MM.1S (cell line): ENCODE results near the gene SCMH1.

ENCODE experiments used
- DNase-seq: peaks from one replicate; pipeline ENCODE4 v3.0.0-alpha.2; 2015
- H2AFZ ChIP-seq: fragments of 300-600 bp; sonication (generic); 2 replicates; pipeline ENCODE4 v1.6.0; 2016; ENCODE audit warnings: antibody characterized with exemption, low read length
- H3F3A ChIP-seq: fragments of 300-600 bp; sonication (generic); 2 replicates; pipeline ENCODE4 v1.6.1; 2016; ENCODE audit warnings: mild to moderate bottlenecking, antibody characterized with exemption, low read length, moderate library complexity, mixed read lengths; ENCODE audit not compliant: insufficient read depth
- H3K27ac ChIP-seq: fragments of 300-600 bp; sonication (generic); 2 replicates; pipeline ENCODE4 v1.5.1; 2016; ENCODE audit warnings: mild to moderate bottlenecking, low read length
- H3K27me3 ChIP-seq: fragments of 300-600 bp; sonication (generic); replicated peaks from 2 replicates; pipeline ENCODE4 v1.6.0; 2016; ENCODE audit warnings: low read length; ENCODE audit not compliant: insufficient read depth
- H3K36me3 ChIP-seq: fragments of 300-600 bp; sonication (generic); replicated peaks from 2 replicates; pipeline ENCODE4 v1.6.1; 2016; ENCODE audit warnings: mild to moderate bottlenecking, low read length, mixed read lengths; ENCODE audit not compliant: insufficient read depth
- H3K4me1 ChIP-seq: fragments of 300-600 bp; sonication (generic); 2 replicates; pipeline ENCODE4 v1.6.1; 2016; ENCODE audit warnings: low read length, mixed read lengths
- H3K4me2 ChIP-seq: fragments of 300-600 bp; sonication (generic); 2 replicates; pipeline ENCODE4 v1.6.0; 2016; ENCODE audit warnings: low read depth, low read length
- H3K4me3 ChIP-seq: fragments of 300-600 bp; sonication (generic); 2 replicates; pipeline ENCODE4 v1.5.1; 2016; ENCODE audit warnings: low read length, mixed read lengths
- H3K79me2 ChIP-seq: fragments of 300-600 bp; sonication (generic); 2 replicates; pipeline ENCODE4 v1.6.1; 2016; ENCODE audit warnings: mixed run types, low read length, mixed read lengths
- H3K9ac ChIP-seq: fragments of 300-600 bp; sonication (generic); 2 replicates; pipeline ENCODE4 v1.6.1; 2016; ENCODE audit warnings: low read length, mixed read lengths
- H3K9me2 ChIP-seq: fragments of 300-600 bp; sonication (generic); replicated peaks from 2 replicates; pipeline ENCODE4 v1.6.1; 2016; ENCODE audit warnings: mild to moderate bottlenecking, low read length, mixed read lengths; ENCODE audit not compliant: insufficient read depth
- H3K9me3 ChIP-seq: fragments of 300-600 bp; sonication (generic); replicated peaks from 2 replicates; pipeline ENCODE4 v1.6.1; 2016; ENCODE audit warnings: mild to moderate bottlenecking, low read length, mixed read lengths; ENCODE audit not compliant: insufficient read depth
- H4K20me1 ChIP-seq: fragments of 300-600 bp; sonication (generic); 2 replicates; pipeline ENCODE4 v1.6.1; 2016; ENCODE audit warnings: mild to moderate bottlenecking, low read length, moderate library complexity, mixed read lengths; ENCODE audit not compliant: insufficient read depth
- EZH2 ChIP-seq: fragments of 300-600 bp; sonication (generic); optimal IDR thresholded peaks from 2 replicates; pipeline ENCODE3; 2017; ENCODE audit warnings: low read depth, mild to moderate bottlenecking, antibody characterized with exemption, low read length, mixed read lengths
- EZH2phosphoT487 ChIP-seq: fragments of 300-600 bp; sonication (generic); IDR thresholded peaks from 2 replicates; pipeline ENCODE4 v1.6.1; 2018; ENCODE audit warnings: antibody characterized with exemption, low read length
- TF ChIP-seq, protein P1 (sequence below): fragments of 300-600 bp; sonication (generic); IDR thresholded peaks from 2 replicates; pipeline ENCODE4 v1.5.1; 2016; ENCODE audit warnings: antibody characterized with exemption, low read length, mixed read lengths

Gene SCMH1

DNA sequence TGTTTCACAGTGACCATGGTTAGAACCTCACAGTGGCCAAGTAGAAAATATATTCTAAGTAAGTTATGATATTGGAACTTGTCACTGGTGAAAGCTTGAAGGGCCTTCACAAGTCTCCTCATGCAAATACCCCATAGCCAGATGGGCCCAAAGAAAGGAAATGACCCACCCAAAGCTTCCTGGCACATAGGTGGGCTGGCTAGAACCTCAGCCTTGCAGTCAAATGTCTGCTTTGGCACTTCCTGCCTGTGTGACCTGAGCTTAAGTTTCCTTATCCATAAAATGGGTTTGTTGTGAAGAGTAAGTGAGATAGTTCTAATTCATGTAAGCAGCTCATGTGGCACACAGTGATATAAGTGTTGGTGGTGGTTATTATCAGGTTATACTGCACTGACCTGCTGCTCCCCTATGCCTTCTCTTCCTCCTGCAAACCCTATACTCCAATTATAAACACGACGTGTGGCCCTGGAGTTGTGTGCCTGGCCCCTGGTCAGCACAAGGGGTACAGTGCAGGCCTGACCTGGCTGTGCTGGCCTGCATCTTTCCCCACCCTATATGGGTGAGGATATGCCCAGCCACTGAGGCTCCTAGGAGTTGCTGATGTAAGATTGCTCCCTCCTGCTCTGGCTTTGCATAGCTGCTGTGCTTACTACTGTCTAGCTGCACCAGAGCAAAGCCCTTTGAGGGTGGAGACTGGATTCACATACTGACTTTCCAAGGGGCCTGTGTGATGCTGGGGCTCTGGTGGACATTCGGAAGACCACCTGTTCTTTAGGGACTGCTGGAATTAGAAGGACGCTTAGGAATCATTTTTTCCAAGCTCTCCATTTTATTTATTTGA, 215.9 kb downstream of the SCMH1 start:
- no peaks in the 10 kb centered on the region; the same call in 1 of the 2 replicates for H3F3A ChIP-seq
- no peak overlapping the region for H3K4me2 ChIP-seq
- no peaks in the 10 kb centered on the region for H3K27me3 ChIP-seq
- no peaks in the 10 kb centered on the region for H3K36me3 ChIP-seq
- H3K4me3 ChIP-seq: no peak overlapping the region
- no peaks in the 10 kb centered on the region for H3K79me2 ChIP-seq
- no peak for DNase-seq
- no peak for TF ChIP-seq EZH2phosphoT487
- H4K20me1 ChIP-seq: no peaks in the 10 kb centered on the region
- no peaks in the 10 kb centered on the region for H3K4me1 ChIP-seq
- no peaks in the 10 kb centered on the region for H3K9me2 ChIP-seq
- H3K9ac ChIP-seq: no peak overlapping the region
- no peak overlapping the region for H3K27ac ChIP-seq
- H3K9me3 ChIP-seq: no peaks in the 10 kb centered on the region
- H2AFZ ChIP-seq: no peak overlapping the region

DNA sequence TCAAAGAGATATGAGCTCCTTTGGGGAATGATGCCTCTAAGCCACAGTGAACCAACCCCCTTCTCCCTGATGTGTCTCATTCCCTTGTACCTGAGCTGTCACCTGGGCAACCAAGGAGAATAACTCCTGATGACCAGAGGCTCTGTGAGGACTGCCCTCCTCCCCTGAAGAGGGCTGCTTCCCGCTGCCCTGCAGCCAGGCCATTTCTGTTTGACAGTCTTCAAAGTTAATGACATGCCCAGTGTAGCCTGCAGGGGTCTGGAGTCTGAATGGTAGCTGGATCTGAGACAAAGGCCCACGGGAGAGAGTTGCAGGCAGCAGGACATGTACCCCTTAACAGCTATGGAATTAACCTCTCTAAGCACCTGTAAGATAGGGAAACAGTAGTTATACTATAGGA, 217.2 kb downstream of the SCMH1 start:
- H3K79me2 ChIP-seq: no peaks in the 10 kb centered on the region
- H2AFZ ChIP-seq: no peak overlapping the region
- no peak for TF ChIP-seq EZH2phosphoT487
- TF ChIP-seq, protein P1, sequence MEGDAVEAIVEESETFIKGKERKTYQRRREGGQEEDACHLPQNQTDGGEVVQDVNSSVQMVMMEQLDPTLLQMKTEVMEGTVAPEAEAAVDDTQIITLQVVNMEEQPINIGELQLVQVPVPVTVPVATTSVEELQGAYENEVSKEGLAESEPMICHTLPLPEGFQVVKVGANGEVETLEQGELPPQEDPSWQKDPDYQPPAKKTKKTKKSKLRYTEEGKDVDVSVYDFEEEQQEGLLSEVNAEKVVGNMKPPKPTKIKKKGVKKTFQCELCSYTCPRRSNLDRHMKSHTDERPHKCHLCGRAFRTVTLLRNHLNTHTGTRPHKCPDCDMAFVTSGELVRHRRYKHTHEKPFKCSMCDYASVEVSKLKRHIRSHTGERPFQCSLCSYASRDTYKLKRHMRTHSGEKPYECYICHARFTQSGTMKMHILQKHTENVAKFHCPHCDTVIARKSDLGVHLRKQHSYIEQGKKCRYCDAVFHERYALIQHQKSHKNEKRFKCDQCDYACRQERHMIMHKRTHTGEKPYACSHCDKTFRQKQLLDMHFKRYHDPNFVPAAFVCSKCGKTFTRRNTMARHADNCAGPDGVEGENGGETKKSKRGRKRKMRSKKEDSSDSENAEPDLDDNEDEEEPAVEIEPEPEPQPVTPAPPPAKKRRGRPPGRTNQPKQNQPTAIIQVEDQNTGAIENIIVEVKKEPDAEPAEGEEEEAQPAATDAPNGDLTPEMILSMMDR: no peak
- no peak for TF ChIP-seq EZH2
- DNase-seq: no peak
- H3K9me3 ChIP-seq: no peaks in the 10 kb centered on the region
- no peaks in the 10 kb centered on the region for H4K20me1 ChIP-seq
- H3K36me3 ChIP-seq: no peaks in the 10 kb centered on the region
- H3K4me2 ChIP-seq: no peak overlapping the region
- H3K9ac ChIP-seq: no peak overlapping the region
- H3F3A ChIP-seq: no peaks in the 10 kb centered on the region; the same call in 1 of the 2 replicates
- H3K27me3 ChIP-seq: no peaks in the 10 kb centered on the region
- no peaks in the 10 kb centered on the region for H3K4me1 ChIP-seq
- H3K27ac ChIP-seq: no peak overlapping the region
- H3K9me2 ChIP-seq: no peaks in the 10 kb centered on the region
- no peak overlapping the region for H3K4me3 ChIP-seq

DNA sequence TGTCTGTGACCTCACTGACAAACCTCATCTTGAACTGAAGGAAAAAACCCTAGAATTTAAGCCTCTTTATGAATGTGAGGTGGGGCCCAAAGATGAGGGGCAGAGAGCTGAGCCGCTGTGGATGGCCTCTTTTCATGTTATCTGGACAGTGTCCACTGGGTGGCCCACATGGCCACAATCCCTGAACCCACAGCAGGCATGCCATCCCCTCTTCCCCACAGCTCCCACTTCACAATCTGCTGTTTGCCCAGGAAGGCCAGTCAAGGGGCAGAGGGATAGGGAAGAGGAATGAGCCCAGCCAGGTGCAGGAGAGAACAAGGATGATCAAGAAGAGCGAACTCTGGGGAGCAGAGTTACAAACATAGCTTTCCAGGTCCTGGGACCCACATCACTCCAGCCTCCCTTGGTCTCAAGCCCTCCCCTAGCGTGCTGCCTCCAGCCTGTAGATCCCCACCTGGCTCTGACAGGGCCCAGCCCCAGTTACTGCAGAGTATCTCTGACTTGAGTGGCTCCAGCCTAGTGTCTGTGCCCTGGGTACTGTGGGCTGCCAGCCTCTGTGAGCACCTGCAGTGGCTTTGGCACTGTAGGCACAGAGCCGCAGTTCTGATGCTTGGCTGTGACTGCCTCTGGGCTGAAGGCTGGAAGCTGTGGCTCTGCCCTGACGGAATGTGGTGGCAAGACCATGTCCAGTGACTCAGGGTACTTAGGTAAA, 218.7 kb downstream of the SCMH1 start:
- H2AFZ ChIP-seq: no peak overlapping the region
- H3K36me3 ChIP-seq: no peaks in the 10 kb centered on the region
- no peak overlapping the region for H3K27ac ChIP-seq
- no peaks in the 10 kb centered on the region for H3K4me1 ChIP-seq
- no peaks in the 10 kb centered on the region; the same call in 1 of the 2 replicates for H3F3A ChIP-seq
- no peak for DNase-seq
- no peak overlapping the region for H3K9ac ChIP-seq
- H3K27me3 ChIP-seq: no peaks in the 10 kb centered on the region
- H3K79me2 ChIP-seq: no peaks in the 10 kb centered on the region
- no peaks in the 10 kb centered on the region for H4K20me1 ChIP-seq
- no peaks in the 10 kb centered on the region for H3K9me3 ChIP-seq
- H3K4me2 ChIP-seq: no peak overlapping the region
- no peaks in the 10 kb centered on the region for H3K9me2 ChIP-seq
- no peak overlapping the region for H3K4me3 ChIP-seq
- TF ChIP-seq, protein P1: no peak
- no peak for TF ChIP-seq EZH2
